HG03159 (cell line): ENCODE measurements around the gene DLL1.
"Not testable (repeated sequence)": the region's sequence is repeated elsewhere in the genome, so short reads cannot be mapped to it uniquely, and the experiment has no call there.

Experiments used
- ATAC-seq: cut with Tn5 transposase; IDR thresholded peaks from one replicate; pipeline ENCODE4 v1.9.1; 2021; ENCODE audit warnings: mild to moderate bottlenecking, moderate library complexity; ENCODE audit not compliant: unreplicated experiment

DLL1 gene

GRCh38 chr6:170269151-170269845 lies 21.6 kb downstream of the DLL1 start:
- ATAC-seq, result no peak

- ATAC-seq, result no peak
Measured at GRCh38 chr6:170268216-170269129, 22.4 kb downstream of the DLL1 start.

- ATAC-seq, result no peak
Measured at GRCh38 chr6:170267688-170268087, 23.2 kb downstream of the DLL1 start.

GRCh38 chr6:170266061-170266825 lies 24.6 kb downstream of the DLL1 start:
- ATAC-seq, result no peak

GRCh38 chr6:170265655-170266054 lies 25.2 kb downstream of the DLL1 start:
- no peak for ATAC-seq

GRCh38 chr6:170264644-170265043 lies 26.2 kb downstream of the DLL1 start:
- not testable (repeated sequence) for ATAC-seq

- ATAC-seq, result no peak
Measured at GRCh38 chr6:170264086-170264485, 26.8 kb downstream of the DLL1 start.

GRCh38 chr6:170263410-170263809 lies 27.5 kb downstream of the DLL1 start:
- no peak for ATAC-seq

GRCh38 chr6:170262489-170263088 lies 28.3 kb downstream of the DLL1 start:
- ATAC-seq, result no peak

GRCh38 chr6:170261643-170262488 lies 29.0 kb downstream of the DLL1 start:
- ATAC-seq, result no peak

GRCh38 chr6:170260686-170261085 lies 30.2 kb downstream of the DLL1 start:
- no peak for ATAC-seq

- ATAC-seq, result no peak
Measured at GRCh38 chr6:170259278-170259677, 31.6 kb downstream of the DLL1 start.

- ATAC-seq, result no peak
Measured at GRCh38 chr6:170258407-170258806, 32.5 kb downstream of the DLL1 start.

- ATAC-seq, result no peak
Measured at GRCh38 chr6:170257376-170257775, 33.5 kb downstream of the DLL1 start.

GRCh38 chr6:170256641-170257040 lies 34.2 kb downstream of the DLL1 start:
- ATAC-seq, result no peak

- ATAC-seq, result no peak
Measured at GRCh38 chr6:170255426-170256125, 35.3 kb downstream of the DLL1 start.

GRCh38 chr6:170254315-170255213 lies 36.3 kb downstream of the DLL1 start:
- ATAC-seq, result no peak

GRCh38 chr6:170253910-170254269 lies 37.0 kb downstream of the DLL1 start:
- ATAC-seq, result no peak
